Trophoblast cell (in vitro differentiated cells and primary cell): ENCODE data around the gene LHFPL2.

Experiments used
- DNase-seq, 2 donors: peaks; one replicate each; pipeline ENCODE4 v3.0.0-alpha.2; 2016
- H2AFZ ChIP-seq: 2 replicates; pipeline ENCODE4 v1.6.1; 2013; ENCODE audit warnings: low read length, moderate library complexity, mild to moderate bottlenecking; ENCODE audit not compliant: insufficient read depth, poor library complexity
- H2AK5ac ChIP-seq: 2 replicates; pipeline ENCODE4 v1.6.1; 2013; ENCODE audit warnings: mild to moderate bottlenecking, low read length
- H2BK120ac ChIP-seq: 2 replicates; pipeline ENCODE4 v1.6.1; 2013; ENCODE audit warnings: low read length, mild to moderate bottlenecking, moderate library complexity; ENCODE audit not compliant: insufficient read depth, poor library complexity
- H2BK12ac ChIP-seq: 2 replicates; pipeline ENCODE4 v1.6.1; 2013; ENCODE audit warnings: mild to moderate bottlenecking, low read length, moderate library complexity
- H2BK5ac ChIP-seq: 2 replicates; pipeline ENCODE4 v1.6.1; 2013; ENCODE audit warnings: low read length, low read depth, moderate library complexity, mild to moderate bottlenecking; ENCODE audit not compliant: poor library complexity
- H3K14ac ChIP-seq: 2 replicates; pipeline ENCODE4 v1.6.1; 2013; ENCODE audit warnings: mild to moderate bottlenecking, low read length
- H3K18ac ChIP-seq: 2 replicates; pipeline ENCODE4 v1.6.1; 2013; ENCODE audit warnings: mild to moderate bottlenecking, low read length
- H3K23ac ChIP-seq: 2 replicates; pipeline ENCODE4 v1.6.1; 2013; ENCODE audit warnings: low read length
- H3K27ac ChIP-seq: 2 replicates; pipeline ENCODE4 v1.5.1; 2013; ENCODE audit warnings: low read depth, mild to moderate bottlenecking, inconsistent platforms, low read length, moderate library complexity
- H3K27me3 ChIP-seq: 2 replicates; pipeline ENCODE4 v1.6.1; 2013; ENCODE audit warnings: inconsistent platforms, mild to moderate bottlenecking, low read length, moderate library complexity; ENCODE audit not compliant: insufficient read depth
- H3K36me3 ChIP-seq, 2 experiments: 1 replicate in 1 of 2; 2 replicates in 1 of 2; pipeline ENCODE4 v1.6.1; 2013; ENCODE audit warnings: low read length in 2 of 2, mild to moderate bottlenecking in 2 of 2, moderate library complexity in 1 of 2; ENCODE audit not compliant: insufficient read depth in 2 of 2, control insufficient read depth in 1 of 2
- H3K4ac ChIP-seq: 2 replicates; pipeline ENCODE4 v1.6.1; 2013; ENCODE audit warnings: low read depth, mild to moderate bottlenecking, low read length, moderate library complexity
- H3K4me1 ChIP-seq, 2 experiments: 1 replicate in 1 of 2; 2 replicates in 1 of 2; pipeline ENCODE4 v1.6.1; 2013; ENCODE audit warnings: low read length in 2 of 2, mild to moderate bottlenecking in 2 of 2, moderate library complexity in 1 of 2; ENCODE audit not compliant: insufficient read depth in 2 of 2, control insufficient read depth in 1 of 2
- H3K4me2 ChIP-seq: 2 replicates; pipeline ENCODE4 v1.6.1; 2013; ENCODE audit warnings: inconsistent platforms, mild to moderate bottlenecking, low read length, moderate library complexity
- H3K4me3 ChIP-seq: 2 replicates; pipeline ENCODE4 v1.5.1; 2013; ENCODE audit warnings: mild to moderate bottlenecking, low read depth, low read length, inconsistent platforms
- H3K79me1 ChIP-seq: one replicate; pipeline ENCODE4 v1.6.1; 2013; ENCODE audit warnings: low read length
- H3K79me2 ChIP-seq: 2 replicates; pipeline ENCODE4 v1.6.1; 2013; ENCODE audit warnings: low read length, mild to moderate bottlenecking; ENCODE audit not compliant: control insufficient read depth, insufficient read depth, poor library complexity
- H3K9ac ChIP-seq: 2 replicates; pipeline ENCODE4 v1.6.1; 2013; ENCODE audit warnings: mild to moderate bottlenecking, low read length
- H3K9me3 ChIP-seq: 2 replicates; pipeline ENCODE4 v1.6.1; 2013; ENCODE audit warnings: low read depth, mild to moderate bottlenecking, control low read depth, inconsistent platforms, low read length; ENCODE audit not compliant: insufficient read depth
- H4K12ac ChIP-seq: 2 replicates; pipeline ENCODE4 v1.6.1; 2013; ENCODE audit warnings: low read depth, mild to moderate bottlenecking, low read length, moderate library complexity
- H4K8ac ChIP-seq: 2 replicates; pipeline ENCODE4 v1.6.1; 2013; ENCODE audit warnings: low read depth, mild to moderate bottlenecking, low read length, moderate library complexity
- H4K91ac ChIP-seq: one replicate; pipeline ENCODE4 v1.6.1; 2013; ENCODE audit warnings: low read depth, mild to moderate bottlenecking, low read length, moderate library complexity
- WGBS: extraction: QIAGEN DNeasy Blood & Tissue Kit; methylation state at CpG from one replicate; pipeline ENCODE4 v1.1.7; 2013; ENCODE audit warnings: missing lambda C conversion rate; ENCODE audit not compliant: insufficient read length, insufficient coverage; ENCODE audit errors: extremely low coverage; 5-methylcytosine and 5-hydroxymethylcytosine counted together

The LHFPL2 gene

DNA sequence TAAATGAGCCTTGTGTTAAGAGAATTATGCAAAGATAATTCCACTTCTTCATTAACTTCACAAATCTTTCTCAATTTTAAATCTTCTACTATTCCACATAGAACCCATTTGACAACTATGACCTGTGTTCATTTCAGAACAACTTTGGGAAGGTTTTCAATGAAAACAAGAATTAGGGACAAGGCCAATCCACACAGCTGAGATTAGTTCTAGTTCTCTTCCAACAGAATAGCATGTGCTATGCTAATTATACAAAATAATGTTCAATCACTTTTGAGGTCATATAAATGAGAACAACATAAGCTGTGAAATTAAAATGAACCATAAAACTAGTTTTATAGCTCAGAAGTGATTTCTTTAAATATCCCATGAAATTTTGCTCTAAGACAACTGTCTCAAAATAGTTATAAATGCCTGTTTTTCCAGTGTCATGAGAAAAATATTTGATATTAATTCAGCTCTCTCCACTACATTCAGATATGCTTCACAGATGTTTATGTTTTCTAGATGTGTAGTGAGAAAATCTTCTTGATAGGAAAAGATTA is 7.2 kb upstream of the LHFPL2 start:
- H3K27ac ChIP-seq: no peak overlapping the region
- H2BK12ac ChIP-seq: no peak overlapping the region
- H2BK120ac ChIP-seq: no peak overlapping the region
- H4K91ac ChIP-seq: no peak overlapping the region
- no peaks in the 10 kb centered on the region for H3K79me2 ChIP-seq
- H3K79me1 ChIP-seq: no peaks in the 10 kb centered on the region
- H3K9ac ChIP-seq: no peak overlapping the region
- H2BK5ac ChIP-seq: no peak overlapping the region
- no peak overlapping the region for H2AK5ac ChIP-seq
- no peak for DNase-seq
- no peaks in the 10 kb centered on the region for H3K9me3 ChIP-seq
- H3K4me3 ChIP-seq: no peak overlapping the region
- no peak overlapping the region for H3K4ac ChIP-seq
- no peaks in the 10 kb centered on the region for H3K4me1 ChIP-seq
- H3K4me2 ChIP-seq: no peak overlapping the region
- H3K27me3 ChIP-seq: no peaks in the 10 kb centered on the region
- no peak overlapping the region for H4K12ac ChIP-seq
- H3K14ac ChIP-seq: no peak overlapping the region
- H3K23ac ChIP-seq: no peak overlapping the region
- H4K8ac ChIP-seq: no peak overlapping the region
- H3K18ac ChIP-seq: no peak overlapping the region
- H3K36me3 ChIP-seq: no peaks in the 10 kb centered on the region
- H2AFZ ChIP-seq: no peak overlapping the region

DNA sequence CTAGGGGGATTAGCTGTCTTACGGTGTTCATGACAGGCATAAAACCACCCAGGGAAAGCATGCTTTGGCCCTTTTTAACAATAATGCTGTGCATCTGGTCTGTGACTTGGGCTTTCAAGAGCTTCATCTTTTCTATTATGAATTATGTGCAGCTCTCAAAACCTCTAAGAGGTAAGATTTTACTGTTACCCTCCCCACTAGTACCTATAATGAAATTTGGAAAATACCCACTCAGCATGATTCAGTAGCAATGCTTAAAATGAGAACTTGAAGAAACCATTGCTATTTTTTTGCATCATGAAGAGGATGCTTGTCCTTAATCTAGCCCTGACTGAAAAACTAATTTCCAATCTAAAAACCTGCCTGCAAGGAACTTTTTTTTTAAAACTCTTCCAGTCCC is 5.8 kb upstream of the LHFPL2 start:
- Histone ChIP-seq H3K79me2 (no peaks in the 10 kb centered on the region), H3K18ac (no peak overlapping the region), H3K4ac (no peak overlapping the region), H3K79me1 (peaks cover 2% of the 10 kb centered on the region), H3K36me3 (no peaks in the 10 kb centered on the region), H2AFZ (no peak overlapping the region), H3K27ac (no peak overlapping the region), H3K4me3 (no peak overlapping the region), H2BK120ac (no peak overlapping the region), H3K9me3 (no peaks in the 10 kb centered on the region), H3K9ac (no peak overlapping the region), H3K4me2 (no peak overlapping the region), H3K27me3 (no peaks in the 10 kb centered on the region), H4K91ac (no peak overlapping the region), H3K4me1 (peaks cover 0 to 2% of the 10 kb centered on the region in 2 experiments), H3K23ac (no peak overlapping the region), H2BK12ac (no peak overlapping the region), H2AK5ac (no peak overlapping the region), H2BK5ac (no peak overlapping the region), H4K8ac (no peak overlapping the region), H4K12ac (no peak overlapping the region), H3K14ac (no peak overlapping the region)
- DNase-seq: no peak
- no CpG with 5 or more reads among the region's 1 CpG for WGBS

DNA sequence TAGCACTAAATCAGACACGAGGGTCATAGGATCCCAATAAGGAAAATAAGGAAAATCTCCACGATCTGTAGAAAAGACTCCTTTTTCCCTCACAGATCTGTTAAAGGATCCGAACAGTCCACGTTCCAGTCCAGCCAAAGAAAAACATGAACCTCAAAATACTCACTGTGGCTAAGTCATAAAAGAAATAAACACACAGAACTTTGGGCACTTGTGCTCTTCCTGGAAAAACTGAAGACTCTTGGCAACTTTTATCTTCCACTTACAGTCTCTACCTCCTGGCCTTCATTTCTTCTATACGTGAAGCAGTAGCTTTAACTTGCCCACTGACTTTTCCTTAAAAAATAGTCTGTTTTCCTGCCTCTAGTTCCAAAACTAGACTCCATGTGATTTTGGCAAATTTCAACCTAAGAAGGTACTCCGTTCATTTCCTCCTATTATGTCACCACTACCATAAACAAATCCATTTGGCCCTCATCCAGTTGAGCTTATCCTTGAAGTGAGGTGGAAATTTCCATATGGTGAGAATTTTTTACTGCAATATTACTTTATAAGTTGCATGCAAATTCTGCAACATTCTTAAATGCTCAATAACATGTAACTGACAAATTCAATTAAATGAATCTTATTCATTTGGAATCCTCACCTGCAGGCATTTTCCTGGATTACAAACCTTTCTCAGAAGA is 5.3 kb upstream of the LHFPL2 start:
- Histone ChIP-seq H3K23ac (no peak overlapping the region), H3K4me1 (peaks cover 0 to 2% of the 10 kb centered on the region in 2 experiments), H2AK5ac (no peak overlapping the region), H3K79me1 (peaks cover 6% of the 10 kb centered on the region), H2BK5ac (no peak overlapping the region), H3K9ac (no peak overlapping the region), H2AFZ (no peak overlapping the region), H3K4me3 (no peak overlapping the region), H3K36me3 (no peaks in the 10 kb centered on the region), H3K4me2 (no peak overlapping the region), H3K9me3 (no peaks in the 10 kb centered on the region), H2BK12ac (no peak overlapping the region), H4K12ac (no peak overlapping the region), H3K27ac (no peak overlapping the region), H3K14ac (no peak overlapping the region), H2BK120ac (no peak overlapping the region), H4K8ac (no peak overlapping the region), H4K91ac (no peak overlapping the region), H3K4ac (no peak overlapping the region), H3K79me2 (peaks cover 3% of the 10 kb centered on the region), H3K27me3 (no peaks in the 10 kb centered on the region), H3K18ac (no peak overlapping the region)
- WGBS: no CpG with 5 or more reads among the region's 6 CpGs
- DNase-seq: no peak

DNA sequence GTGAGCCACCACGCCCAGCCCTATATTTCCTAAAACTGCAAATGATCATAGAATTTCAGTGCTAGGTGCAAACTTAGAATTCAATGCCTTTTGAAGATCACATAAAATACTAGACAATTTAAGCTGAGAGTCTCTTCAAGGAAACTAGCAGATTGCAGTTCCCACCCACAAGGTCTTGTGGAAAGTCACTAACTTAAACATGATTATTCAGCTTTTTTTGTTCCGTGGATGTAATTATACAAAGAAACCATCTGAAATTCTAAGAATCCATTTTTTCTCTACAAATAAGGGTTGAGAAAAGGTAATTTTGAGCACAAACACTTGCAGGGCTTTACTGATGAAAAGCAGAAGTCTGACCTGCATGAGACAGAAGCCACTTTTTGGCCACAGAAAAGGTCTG is 4.5 kb upstream of the LHFPL2 start:
- WGBS: no CpG with 5 or more reads among the region's 2 CpGs
- Histone ChIP-seq H3K4me2 (no peak overlapping the region), H3K36me3 (no peaks in the 10 kb centered on the region), H3K23ac (no peak overlapping the region), H3K4me1 (peaks cover 0 to 2% of the 10 kb centered on the region in 2 experiments), H3K79me1 (peaks cover 12% of the 10 kb centered on the region), H2AK5ac (no peak overlapping the region), H3K18ac (no peak overlapping the region), H4K8ac (no peak overlapping the region), H2BK5ac (no peak overlapping the region), H3K4me3 (no peak overlapping the region), H2AFZ (no peak overlapping the region), H3K27ac (no peak overlapping the region), H4K12ac (no peak overlapping the region), H3K14ac (no peak overlapping the region), H3K79me2 (peaks cover 8% of the 10 kb centered on the region), H3K27me3 (no peaks in the 10 kb centered on the region), H2BK120ac (no peak overlapping the region), H2BK12ac (no peak overlapping the region), H3K4ac (no peak overlapping the region), H3K9ac (no peak overlapping the region), H3K9me3 (no peaks in the 10 kb centered on the region), H4K91ac (no peak overlapping the region)
- no peak for DNase-seq
